SH-SY5Y (cell line): ENCODE results near the gene ZACN.

ENCODE experiments used
- GATA2 ChIP-seq: IDR thresholded peaks from 2 replicates; pipeline ENCODE4 v1.6.1; 2011; ENCODE audit warnings: mild to moderate bottlenecking, low read depth, low read length
- GATA3 ChIP-seq: IDR thresholded peaks from 2 replicates; pipeline ENCODE4 v1.6.1; 2011; ENCODE audit warnings: low read depth, mild to moderate bottlenecking, low read length, moderate library complexity

- TF ChIP-seq GATA3 (no peak), GATA2 (no peak)
Measured at GRCh38 chr17:76125922-76126321, 46.9 kb downstream of the ZACN start.
